ENCODE data around the gene IFNLR1. TPM values are rescaled to one million over a fixed set of nuclear protein-coding genes. Genes with fewer than 3 reads are reported as not detected.

IFNLR1 gene
- total and polyA plus RNA-seq, 2 of the 8 experiments (the other 6 are each of a cell fraction or from before 2014, with no cell fraction given) = 6.8 to 10.1 TPM

GRCh38 chr1:24139222-24139489, 47.9 kb downstream of the IFNLR1 start (continued):
- no peak for TF ChIP-seq ATF2 (IDR thresholded peaks at IDR 0.05; ENCODE audit: low read length)
- no peak for TF ChIP-seq E2F6 (IDR thresholded peaks at IDR 0.05)
- TF ChIP-seq NRF1 (IDR thresholded peaks at IDR 0.05; ENCODE audit: low read depth, low read length) = no peak
- TF ChIP-seq SIN3A (conservative IDR thresholded peaks at IDR 0.05 in 1 of 2, IDR thresholded peaks at IDR 0.05 in 1 of 2; ENCODE audit: low read depth in 1 of 2, low read length in 2 of 2) = no peak
- TF ChIP-seq SP1 (IDR thresholded peaks at IDR 0.05; ENCODE audit: low read depth, low read length) = no peak

Measured in H1 (cell line).